HG03432 (cell line): Measurements from ENCODE around the gene PGAM2.

Source experiments
- ATAC-seq: cut with Tn5 transposase; IDR thresholded peaks from one replicate; pipeline ENCODE4 v1.9.1; 2021; ENCODE audit warnings: mild to moderate bottlenecking, moderate library complexity; ENCODE audit not compliant: unreplicated experiment

Gene PGAM2

GRCh38 chr7:44103923-44104859 is 38.8 kb upstream of the PGAM2 start, which contains the start of gene AEBP1:
AEBP1 (plus strand) TSS chr7:44104345; CDS start chr7:44104666, 321 bp downstream.
- no peak for ATAC-seq

- ATAC-seq: no peak
These were observed 38.2 kb upstream of the PGAM2 start for GRCh38 chr7:44103566-44103922.

- ATAC-seq: no peak
These were observed 37.6 kb upstream of the PGAM2 start for GRCh38 chr7:44102846-44103565.

- ATAC-seq: no peak
These were observed 36.8 kb upstream of the PGAM2 start for GRCh38 chr7:44101966-44102845.

GRCh38 chr7:44101303-44101965 is 36.1 kb upstream of the PGAM2 start:
- no peak for ATAC-seq

- ATAC-seq: no peak
These were observed 35.3 kb upstream of the PGAM2 start for GRCh38 chr7:44100458-44101302.

- ATAC-seq: no peak
These were observed 34.3 kb upstream of the PGAM2 start for GRCh38 chr7:44099669-44100068.

GRCh38 chr7:44098092-44099068 is 33.0 kb upstream of the PGAM2 start:
- no peak for ATAC-seq

GRCh38 chr7:44097064-44097932 is 31.9 kb upstream of the PGAM2 start:
- peak; percentile 73 for ATAC-seq

- no peak for ATAC-seq
These were observed 31.0 kb upstream of the PGAM2 start for GRCh38 chr7:44096326-44096881.

- ATAC-seq: no peak
These were observed 30.4 kb upstream of the PGAM2 start for GRCh38 chr7:44095781-44096180.

- ATAC-seq: no peak
These were observed 29.7 kb upstream of the PGAM2 start for GRCh38 chr7:44094883-44095592.

GRCh38 chr7:44094365-44094764 is 29.0 kb upstream of the PGAM2 start:
- no peak for ATAC-seq

GRCh38 chr7:44093102-44093641 is 27.8 kb upstream of the PGAM2 start:
- no peak for ATAC-seq

GRCh38 chr7:44087911-44088838 is 22.8 kb upstream of the PGAM2 start:
- ATAC-seq: no peak
